NCI-H748 (cell line): Measurements from ENCODE around the gene EFHD2.
"Not testable (repeated sequence)": the region's sequence is repeated elsewhere in the genome, so short reads cannot be mapped to it uniquely, and the experiment has no call there.

ENCODE experiments used
- DNase-seq: peaks from one replicate; lab custom pipeline; 2025; ENCODE audit not compliant: unreplicated experiment; lab: John Stamatoyannopoulos, UW

The EFHD2 gene

DNA sequence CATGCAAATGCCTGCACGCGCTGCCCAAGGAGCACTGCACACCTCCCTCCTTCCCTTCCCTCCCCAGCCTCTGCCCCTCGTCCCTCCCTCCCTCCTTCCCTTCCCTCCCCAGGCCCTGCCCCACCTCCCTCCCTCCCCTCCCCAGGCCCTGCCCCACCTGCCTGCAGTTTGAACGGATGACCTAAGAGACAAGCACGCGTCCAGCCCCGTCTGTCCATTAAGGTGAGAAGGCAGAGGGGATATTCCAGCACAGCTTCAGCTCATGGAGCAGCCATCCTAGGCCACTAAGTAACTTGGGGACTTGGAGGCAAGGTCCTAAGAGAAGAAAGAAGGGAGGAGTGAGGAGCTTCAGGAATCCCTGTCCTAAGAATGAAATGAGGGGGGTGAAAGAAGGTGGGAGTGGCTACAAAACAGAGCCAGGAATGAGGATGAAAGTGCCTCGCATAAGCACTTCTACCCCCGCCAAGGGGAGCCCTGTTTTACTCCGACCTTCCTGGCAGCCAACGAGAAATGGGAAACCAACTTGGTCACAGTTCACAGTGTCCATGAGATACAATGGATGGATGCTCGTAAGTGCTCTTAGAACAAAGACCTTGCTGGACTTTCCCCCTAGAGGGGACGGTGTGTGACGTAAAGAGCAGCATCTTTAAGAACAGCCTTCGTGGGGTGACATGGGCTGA lies 21.3 kb upstream of the EFHD2 start:
- no peak for DNase-seq

DNA sequence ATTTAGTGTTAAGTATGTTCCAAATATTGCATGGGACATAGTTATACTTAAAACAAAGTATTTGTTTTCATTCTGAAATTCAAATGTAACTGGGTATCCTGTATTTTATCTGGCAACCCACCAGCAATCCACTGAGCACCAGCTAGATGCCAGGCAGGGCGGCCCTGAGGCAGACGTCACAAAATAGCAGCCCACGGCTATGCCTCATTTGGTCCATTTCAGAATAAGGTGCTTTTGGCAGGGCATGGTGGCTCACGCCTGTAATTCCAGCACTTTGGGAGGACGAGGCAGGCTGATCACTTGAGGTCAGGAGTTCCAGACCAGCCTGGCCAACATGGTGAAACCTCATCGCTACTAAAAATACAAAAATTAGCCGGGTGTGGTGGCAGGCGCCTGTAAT lies 19.9 kb upstream of the EFHD2 start:
- DNase-seq: not testable (repeated sequence)

GRCh38 chr1:15390667-15391066 lies 19.0 kb upstream of the EFHD2 start:
- DNase-seq: no peak

GRCh38 chr1:15391366-15391765 lies 18.3 kb upstream of the EFHD2 start:
- DNase-seq: no peak

DNA sequence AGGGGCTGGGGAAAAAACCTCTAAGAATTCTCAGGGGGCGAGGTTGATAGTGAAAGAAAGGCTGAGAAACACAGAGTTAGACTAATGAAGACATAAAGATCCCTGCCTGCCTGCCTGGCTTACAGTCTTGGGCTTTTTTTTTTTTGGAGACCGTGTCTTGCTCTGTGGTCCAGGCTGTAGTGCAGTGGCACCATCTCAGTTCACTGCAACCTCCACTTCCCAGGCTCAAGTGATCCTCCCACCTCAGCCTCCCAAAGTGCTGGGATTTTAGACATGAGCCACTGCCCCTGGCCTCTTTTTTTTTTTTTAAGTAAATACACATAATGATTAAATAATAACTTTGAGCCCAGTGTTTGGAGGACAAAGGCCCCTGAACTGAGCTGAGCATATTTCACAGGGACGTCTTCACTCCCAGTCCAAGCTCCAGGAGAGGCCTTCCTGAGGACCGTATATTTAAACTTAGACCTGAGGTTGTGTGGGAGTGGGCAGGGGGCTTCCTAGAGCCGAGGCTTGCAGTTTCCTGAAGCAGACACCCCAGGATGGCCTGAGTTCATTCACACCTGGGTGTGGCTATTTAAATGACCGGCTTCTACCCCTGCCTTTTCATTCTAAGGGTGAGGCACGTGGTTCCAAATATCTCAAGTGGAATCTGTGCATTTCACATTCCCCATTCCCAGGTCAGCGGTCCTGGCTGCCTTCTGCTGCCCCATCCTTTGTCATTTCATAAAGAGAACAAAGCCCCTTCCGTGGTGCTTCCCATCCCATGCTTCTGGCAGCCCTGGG lies 16.0 kb upstream of the EFHD2 start:
- no peak for DNase-seq

- no peak for DNase-seq
These were observed 15.4 kb upstream of the EFHD2 start for GRCh38 chr1:15394258-15394690.

- DNase-seq: no peak
These were observed 12.5 kb upstream of the EFHD2 start for GRCh38 chr1:15397236-15397635.

DNA sequence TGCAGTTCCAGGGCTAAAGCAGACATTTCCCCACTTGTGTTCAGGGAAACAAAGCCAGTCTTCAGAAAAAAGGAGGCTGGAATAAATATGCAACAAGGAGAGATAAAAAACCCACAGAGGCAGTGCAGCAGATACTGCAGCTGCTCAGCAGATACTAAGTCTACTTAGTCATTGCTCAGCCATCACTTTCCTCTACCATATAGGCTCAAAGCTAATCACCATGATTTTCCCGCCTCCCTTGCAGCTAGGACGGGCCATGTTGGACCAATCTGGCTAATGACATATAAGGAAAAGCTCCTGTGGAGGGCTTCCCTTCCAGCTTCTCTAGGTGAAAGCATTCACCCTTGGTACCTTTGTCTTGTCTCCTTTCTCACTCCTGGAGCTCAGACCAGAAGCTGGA lies 10.0 kb upstream of the EFHD2 start:
- no peak for DNase-seq

- DNase-seq: peak; percentile 81
These were observed 9.1 kb upstream of the EFHD2 start for GRCh38 chr1:15400627-15401026.

DNA sequence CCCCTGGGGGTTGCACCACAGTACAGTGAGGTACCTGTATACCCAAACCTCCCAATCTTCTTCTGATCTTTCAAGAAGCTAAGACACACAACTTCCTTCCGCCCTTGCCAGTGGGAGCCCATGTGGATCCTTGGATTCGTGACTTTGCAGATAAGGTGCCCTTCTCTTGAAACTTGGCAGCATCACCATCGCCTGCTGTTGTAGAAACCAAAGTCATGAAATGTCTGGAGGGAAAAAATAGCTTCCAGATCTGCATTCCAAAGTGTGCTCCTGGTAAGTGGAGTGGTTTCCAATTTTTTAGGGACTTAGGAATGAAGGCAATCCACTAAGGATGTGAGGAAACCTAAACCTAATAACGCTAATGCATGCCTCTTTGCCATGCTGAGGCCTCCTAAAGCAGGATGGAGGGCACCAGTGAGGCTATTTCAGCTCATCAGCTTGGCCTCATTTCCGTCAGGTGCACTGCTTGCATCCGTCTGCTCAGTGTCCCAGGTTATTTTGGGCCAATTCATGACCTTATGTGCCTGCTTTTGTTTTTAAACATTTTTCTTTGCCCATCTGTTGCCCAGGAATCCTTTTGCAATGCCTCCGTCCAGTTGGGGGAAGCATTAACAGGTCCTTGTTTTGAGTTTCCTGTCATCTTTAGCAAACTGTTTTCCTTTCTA lies 8.2 kb upstream of the EFHD2 start:
- no peak for DNase-seq

DNA sequence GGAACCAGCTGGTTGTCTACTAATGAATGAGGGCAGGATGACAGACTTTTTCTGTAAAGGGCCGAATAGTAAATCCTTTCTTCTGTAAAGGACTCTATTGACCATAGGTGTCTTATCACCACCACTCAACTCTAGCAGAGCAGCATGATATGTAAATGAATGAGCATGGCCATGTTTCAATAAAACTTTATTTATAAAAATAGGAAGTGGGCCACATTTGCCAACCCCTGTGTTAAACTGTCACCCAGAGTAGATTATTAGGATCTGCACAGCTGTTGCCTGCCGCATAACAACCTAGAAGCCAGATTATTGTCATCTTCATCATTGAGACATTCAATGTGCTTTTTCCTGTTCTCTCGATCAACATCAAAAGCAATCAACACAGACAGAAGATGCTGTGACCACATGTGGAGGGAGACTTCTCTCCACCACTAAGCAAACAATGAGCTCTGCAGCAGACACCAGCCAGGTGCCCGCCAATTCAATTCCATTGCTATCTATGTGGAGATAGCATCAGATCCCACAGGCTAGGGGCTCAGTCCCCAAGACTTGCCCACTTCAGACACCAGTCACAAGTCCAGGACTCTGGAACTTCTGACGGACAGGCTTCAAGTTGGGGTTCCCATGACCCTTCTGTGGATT lies 6.8 kb upstream of the EFHD2 start:
- DNase-seq: peak; percentile 13

- no peak for DNase-seq
These were observed 5.6 kb upstream of the EFHD2 start for GRCh38 chr1:15403962-15404580.

DNA sequence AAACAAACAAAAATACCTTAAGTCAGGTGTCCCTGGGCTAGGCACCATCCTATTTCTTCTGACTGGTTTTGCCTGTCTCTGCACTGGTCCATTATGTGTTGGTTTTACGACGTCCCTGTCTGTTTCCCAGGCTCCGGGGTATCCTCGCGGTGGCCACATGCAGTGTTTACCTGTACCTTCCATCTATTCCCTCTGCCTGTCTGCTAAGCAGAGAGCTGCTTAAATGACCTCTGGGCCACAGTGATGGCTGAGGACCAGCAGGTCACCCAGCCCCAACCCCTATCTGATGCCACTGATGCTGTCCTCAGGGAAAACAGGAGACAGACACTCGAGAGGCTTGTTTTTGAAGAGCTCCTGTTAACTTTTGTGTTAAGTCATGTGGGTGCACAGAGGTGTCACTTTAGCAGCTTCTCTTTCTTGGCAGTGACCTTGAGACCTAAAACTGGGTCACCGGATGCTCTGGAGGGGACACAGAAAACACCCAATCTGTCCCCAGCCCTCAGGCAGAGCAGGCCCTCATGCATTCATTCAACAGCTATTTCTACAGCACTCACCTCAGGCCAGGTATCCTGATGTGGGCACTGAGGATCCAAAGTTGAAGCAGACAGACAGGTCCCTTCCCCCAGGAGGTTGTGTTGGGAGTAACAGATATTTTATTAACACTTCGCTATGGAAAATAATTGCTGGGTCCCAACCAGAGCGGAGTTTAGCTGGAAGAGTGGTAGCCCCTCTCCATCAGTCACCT lies 4.4 kb upstream of the EFHD2 start:
- DNase-seq: no peak

DNA sequence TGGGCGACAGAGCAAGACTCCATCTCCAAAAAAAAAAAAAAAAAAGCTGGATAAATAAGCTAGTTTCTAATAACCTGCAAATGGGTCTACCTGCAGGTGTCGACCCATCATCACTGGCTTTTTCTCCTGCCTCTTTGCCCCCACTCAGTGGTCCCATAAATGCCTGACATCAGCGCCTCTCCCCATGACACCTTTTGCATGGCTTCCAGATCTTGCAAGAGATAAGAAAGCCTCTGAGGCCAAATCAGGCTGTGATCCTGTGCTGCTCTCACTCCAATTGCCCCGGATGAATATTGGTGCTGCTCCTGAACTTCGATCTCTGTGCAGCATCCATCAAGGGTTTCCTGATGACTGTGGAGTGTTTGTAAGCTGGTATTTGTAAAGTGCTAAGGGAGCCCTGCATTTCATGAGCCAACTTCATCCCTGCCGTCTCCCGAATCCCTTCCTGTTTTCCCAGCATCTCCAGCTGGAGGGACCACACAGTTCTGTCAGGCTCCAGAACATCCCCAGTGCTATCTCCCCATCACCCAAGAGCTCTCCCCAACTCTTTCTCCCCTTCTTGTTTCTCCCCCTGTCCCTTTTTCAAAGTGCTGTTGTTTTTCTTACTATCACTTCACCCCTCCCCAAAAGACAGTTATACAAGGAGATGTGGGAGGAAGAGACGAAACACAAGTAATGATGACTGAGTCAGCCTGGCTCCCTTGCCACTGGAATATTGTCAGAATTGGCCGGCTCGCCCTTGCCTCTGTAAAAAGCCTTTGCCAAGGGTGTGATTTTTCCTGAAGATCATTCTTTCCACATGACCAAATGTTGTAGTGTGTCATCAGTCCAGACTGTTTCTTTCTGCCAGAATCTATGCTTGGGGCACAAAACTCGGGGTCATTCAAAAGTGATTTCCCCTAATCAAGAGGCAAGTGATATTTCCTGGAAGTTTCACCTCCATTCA lies 2.8 kb upstream of the EFHD2 start:
- DNase-seq: no peak

- DNase-seq: no peak
These were observed 2.1 kb upstream of the EFHD2 start for GRCh38 chr1:15407580-15407979.

DNA sequence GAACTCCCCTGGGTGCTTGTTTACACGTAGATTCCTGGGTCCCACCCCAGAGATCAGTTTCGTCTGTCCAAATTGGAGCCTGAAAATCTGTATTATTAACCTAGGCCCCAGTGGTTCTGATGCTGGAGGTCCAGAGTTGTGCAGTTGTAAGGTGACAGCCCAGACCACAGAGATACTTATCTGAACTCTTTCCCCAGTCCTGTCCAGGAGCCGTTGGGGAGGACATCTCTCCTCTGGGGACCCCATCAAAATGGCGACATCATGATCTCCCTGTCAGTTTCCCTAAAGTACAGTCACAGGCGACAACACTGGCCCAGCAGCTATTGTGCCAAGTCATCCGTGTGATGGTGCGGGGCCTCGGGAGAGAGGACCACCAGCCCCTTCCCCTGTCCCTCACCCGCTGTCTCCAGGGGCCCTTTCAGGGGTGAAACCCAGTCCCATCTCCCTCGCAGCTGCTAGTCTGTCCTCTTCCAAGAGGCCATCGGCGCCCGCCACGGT lies 749 bp upstream of the EFHD2 start:
- peak; percentile 44 for DNase-seq

GRCh38 chr1:15410223-15410883 lies 665 bp downstream of the EFHD2 start:
- DNase-seq: no peak

DNA sequence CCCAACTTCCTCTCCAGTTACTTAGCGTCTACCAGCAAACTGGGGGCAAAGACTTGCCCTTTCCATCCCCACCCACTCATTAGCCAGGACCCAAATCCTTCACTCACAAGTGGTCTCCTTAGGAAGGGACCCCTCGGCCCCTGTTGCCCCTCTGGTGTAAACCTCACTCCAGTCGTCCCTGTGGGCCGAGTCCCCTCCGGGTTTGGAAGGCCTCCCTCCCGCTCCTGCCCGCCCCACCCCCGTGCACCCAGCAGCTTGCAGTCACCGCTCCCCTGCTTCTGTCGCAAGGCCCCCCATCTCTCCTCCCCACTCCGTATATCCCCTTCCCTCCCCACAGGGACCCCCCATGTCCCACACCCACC lies 1.2 kb downstream of the EFHD2 start:
- DNase-seq: no peak
